Breast epithelium (tissue), 4 donors: Measurements from ENCODE around the gene LYRM4. TPM values are rescaled to one million over a fixed set of nuclear protein-coding genes. Genes with fewer than 3 reads are reported as not detected.
"Not testable (repeated sequence)": the region's sequence is repeated elsewhere in the genome, so short reads cannot be mapped to it uniquely, and the experiment has no call there.

ENCODE experiments used
- DNase-seq, 2 donors: peaks; one replicate each; pipeline ENCODE4 v3.0.0-alpha.2; 2019; ENCODE audit warnings: low spot score in 2 of 2
- H3K27ac ChIP-seq, 2 donors: fragments of 200-600 bp; sonication (generic) in 1 of 2; one replicate each; pipeline ENCODE4 v1.5.1; 2016 to 2019; ENCODE audit warnings: mild to moderate bottlenecking in 1 of 2
- H3K27me3 ChIP-seq, 2 donors: fragments of 200-600 bp; sonication (generic) in 1 of 2; one replicate each; pipeline versions ENCODE4 v1.5.1 to v1.6.0; 2017 to 2019; ENCODE audit warnings: control low read depth in 1 of 2, mild to moderate bottlenecking in 1 of 2
- H3K36me3 ChIP-seq: fragments of 200-600 bp; one replicate; pipeline ENCODE4 v1.5.1; 2019
- H3K4me1 ChIP-seq, 2 donors: fragments of 200-600 bp; sonication (generic); one replicate each; pipeline ENCODE4 v1.5.1; 2016 to 2019; ENCODE audit warnings: control low read depth in 1 of 2
- H3K4me3 ChIP-seq, 3 donors: fragments of 200-600 bp; sonication (generic); 1 replicate in 2 of 3; 2 replicates in 1 of 3; pipeline ENCODE4 v1.5.1; 2016 to 2019; ENCODE audit warnings: mild to moderate bottlenecking in 3 of 3, moderate library complexity in 2 of 3
- H3K9me3 ChIP-seq, 2 donors: fragments of 200-600 bp; sonication (generic) in 1 of 2; one replicate each; pipeline ENCODE4 v1.5.1; 2016 to 2019; ENCODE audit warnings: control low read depth in 1 of 2
- CTCF ChIP-seq, 3 donors: fragments of 450-650 bp; IDR thresholded peaks; one replicate each; pipeline ENCODE4 v1.5.1; 2016 to 2017; ENCODE audit warnings: antibody characterized with exemption in 3 of 3, mild to moderate bottlenecking in 3 of 3, moderate library complexity in 3 of 3
- POLR2A ChIP-seq: fragments of 450-650 bp; IDR thresholded peaks from one replicate; pipeline ENCODE4 v1.6.1; 2016; ENCODE audit warnings: antibody characterized with exemption, mild to moderate bottlenecking, moderate library complexity
- POLR2AphosphoS5 ChIP-seq, 3 donors: sonication (generic); formaldehyde crosslinking; IDR thresholded peaks; one replicate each; pipeline ENCODE4 v1.6.1; 2017; ENCODE audit warnings: antibody characterized with exemption in 3 of 3
- intact Hi-C: fragments of 100-400 bp; cut with DNase I; formaldehyde crosslinking; loops from one replicate; pipeline ENCODE4 v1.15.1; 2023; ENCODE audit warnings: low total_unique reads
- total RNA-seq, 3 donors: library from RNA; depleted of rRNA; stranded (reverse); fragments of >200 nt; gene quantifications; one replicate each; pipeline ENCODE4 v1.1.0, GENCODE V29; 2016

Gene LYRM4
- total RNA-seq, 3 donors from 2014 or later, result 24.4 to 38.0 (median 25.0) TPM

- Histone ChIP-seq H3K4me3 (no peak overlapping the region), H3K27me3 (no peaks in the 10 kb centered on the region), H3K9me3 (no peaks in the 10 kb centered on the region), H3K36me3 (no peaks in the 10 kb centered on the region), H3K4me1 (no peaks in the 10 kb centered on the region), H3K27ac (no peak overlapping the region)
- TF ChIP-seq POLR2A (no peak), CTCF (IDR thresholded peaks at IDR 0.05) (no peak), POLR2AphosphoS5 (IDR thresholded peaks at IDR 0.05) (no peak)
- no peak for DNase-seq
- intact Hi-C loops, result no loop called here
Measured at GRCh38 chr6:5066456-5067093, 194.2 kb downstream of the LYRM4 start.

- no peaks in the 10 kb centered on the region for H3K4me1 ChIP-seq
- intact Hi-C loops, result no loop called here
- no peak overlapping the region for H3K4me3 ChIP-seq
- no peaks in the 10 kb centered on the region for H3K27me3 ChIP-seq
- no peak for DNase-seq
- no peak overlapping the region for H3K27ac ChIP-seq
- H3K9me3 ChIP-seq, result no peaks in the 10 kb centered on the region
- H3K36me3 ChIP-seq, result no peaks in the 10 kb centered on the region
- no peak for TF ChIP-seq POLR2A
- TF ChIP-seq CTCF (IDR thresholded peaks at IDR 0.05), result no peak
- no peak for TF ChIP-seq POLR2AphosphoS5 (IDR thresholded peaks at IDR 0.05)
Measured at GRCh38 chr6:5063617-5064016, 197.1 kb downstream of the LYRM4 start.

GRCh38 chr6:5061152-5061551, 199.6 kb downstream of the LYRM4 start:
- intact Hi-C loops, result no loop called here
- H3K27me3 ChIP-seq, result no peaks in the 10 kb centered on the region
- no peaks in the 10 kb centered on the region for H3K9me3 ChIP-seq
- TF ChIP-seq POLR2A, result no peak
- no peak for TF ChIP-seq POLR2AphosphoS5 (IDR thresholded peaks at IDR 0.05)
- TF ChIP-seq CTCF (IDR thresholded peaks at IDR 0.05), result no peak
- no peaks in the 10 kb centered on the region for H3K36me3 ChIP-seq
- H3K4me1 ChIP-seq, result no peaks in the 10 kb centered on the region
- H3K27ac ChIP-seq, result no peak overlapping the region
- H3K4me3 ChIP-seq, result no peak overlapping the region
- DNase-seq, result no peak

- H3K36me3 ChIP-seq, H3K9me3 ChIP-seq, H3K4me1 ChIP-seq, DNase-seq, H3K27ac ChIP-seq, H3K27me3 ChIP-seq, intact Hi-C loops, H3K4me3 ChIP-seq: not testable (repeated sequence)
Measured at GRCh38 chr6:5060439-5060838, 200.3 kb downstream of the LYRM4 start.

GRCh38 chr6:5059036-5059896, 201.5 kb downstream of the LYRM4 start:
- intact Hi-C loops, result no loop called here
- Histone ChIP-seq H3K27me3 (no peaks in the 10 kb centered on the region), H3K4me3 (no peak overlapping the region), H3K9me3 (no peaks in the 10 kb centered on the region), H3K27ac (no peak overlapping the region), H3K36me3 (no peaks in the 10 kb centered on the region), H3K4me1 (no peaks in the 10 kb centered on the region)
- DNase-seq, result no peak
- TF ChIP-seq POLR2AphosphoS5 (IDR thresholded peaks at IDR 0.05) (no peak), POLR2A (no peak), CTCF (IDR thresholded peaks at IDR 0.05) (no peak)

Other genes starting within 250 kb of the LYRM4 start
- gene PPP1R3G, start 175.6 kb downstream of the LYRM4 start, total RNA-seq, result 1 to 10 TPM; 1.2 to 3.2 (median 1.6) TPM
- gene FARS2, start 563 bp upstream of the LYRM4 start, total RNA-seq, result 10 to 100 TPM; 12.0 to 29.6 (median 24.3) TPM